Uterus (tissue), 2 donors: ENCODE results near the gene MDM4.

Experiments used
- POLR2A ChIP-seq, 2 donors: fragments of 450-650 bp; IDR thresholded peaks; one replicate each; pipeline ENCODE4 v1.6.1; 2016; ENCODE audit warnings: antibody characterized with exemption in 2 of 2, mild to moderate bottlenecking in 1 of 2, moderate library complexity in 1 of 2
- TF ChIP-seq, protein P1 (sequence below), 4 experiments: fragments of 200-600 bp in 2 of 4; fragments of 450-650 bp in 2 of 4; sonication (generic) in 2 of 4; IDR thresholded peaks; one replicate each; pipeline ENCODE4 v1.5.1; 2016 to 2019; ENCODE audit warnings: antibody characterized with exemption in 4 of 4, mild to moderate bottlenecking in 2 of 4, moderate library complexity in 1 of 4

DNA sequence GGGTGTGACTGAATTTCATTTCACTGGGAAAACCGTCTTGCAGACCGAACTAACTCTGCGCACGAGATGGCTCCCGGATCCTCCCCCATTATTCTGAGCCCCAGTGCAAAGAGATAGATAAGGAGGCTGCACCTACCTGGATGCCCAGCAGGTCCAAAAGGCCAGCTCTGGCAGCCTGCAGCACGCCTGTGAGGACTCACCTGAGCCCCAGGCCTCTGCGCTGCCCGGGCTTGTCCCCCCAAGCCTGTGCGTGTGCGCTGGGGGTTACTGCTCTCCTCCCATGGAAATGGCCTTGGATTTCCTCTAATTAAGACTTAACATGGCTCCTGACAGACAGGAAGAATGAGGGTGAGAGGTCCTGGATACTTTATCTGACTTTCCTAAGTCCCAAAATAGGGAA is 83.4 kb downstream of the MDM4 start:
- TF ChIP-seq, protein P1, sequence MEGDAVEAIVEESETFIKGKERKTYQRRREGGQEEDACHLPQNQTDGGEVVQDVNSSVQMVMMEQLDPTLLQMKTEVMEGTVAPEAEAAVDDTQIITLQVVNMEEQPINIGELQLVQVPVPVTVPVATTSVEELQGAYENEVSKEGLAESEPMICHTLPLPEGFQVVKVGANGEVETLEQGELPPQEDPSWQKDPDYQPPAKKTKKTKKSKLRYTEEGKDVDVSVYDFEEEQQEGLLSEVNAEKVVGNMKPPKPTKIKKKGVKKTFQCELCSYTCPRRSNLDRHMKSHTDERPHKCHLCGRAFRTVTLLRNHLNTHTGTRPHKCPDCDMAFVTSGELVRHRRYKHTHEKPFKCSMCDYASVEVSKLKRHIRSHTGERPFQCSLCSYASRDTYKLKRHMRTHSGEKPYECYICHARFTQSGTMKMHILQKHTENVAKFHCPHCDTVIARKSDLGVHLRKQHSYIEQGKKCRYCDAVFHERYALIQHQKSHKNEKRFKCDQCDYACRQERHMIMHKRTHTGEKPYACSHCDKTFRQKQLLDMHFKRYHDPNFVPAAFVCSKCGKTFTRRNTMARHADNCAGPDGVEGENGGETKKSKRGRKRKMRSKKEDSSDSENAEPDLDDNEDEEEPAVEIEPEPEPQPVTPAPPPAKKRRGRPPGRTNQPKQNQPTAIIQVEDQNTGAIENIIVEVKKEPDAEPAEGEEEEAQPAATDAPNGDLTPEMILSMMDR (IDR thresholded peaks at IDR 0.05) = no peak
- TF ChIP-seq POLR2A (IDR thresholded peaks at IDR 0.05) = no peak
